KMS-11 (cell line): Measurements from ENCODE around the gene NWD2.

ENCODE experiments used
- H2AFZ ChIP-seq: fragments of 200-600 bp; sonication (generic); 2 replicates; pipeline ENCODE4 v1.6.1; 2016; ENCODE audit warnings: antibody characterized with exemption, mixed run types, low read depth
- H3K27ac ChIP-seq: fragments of 200-600 bp; sonication (generic); 2 replicates; pipeline ENCODE4 v1.6.1; 2016; ENCODE audit warnings: mild to moderate bottlenecking, mixed run types
- H3K27me3 ChIP-seq: fragments of 200-600 bp; sonication (generic); 2 replicates; pipeline ENCODE4 v1.6.1; 2017; ENCODE audit warnings: mild to moderate bottlenecking, low read depth, mixed run types, moderate library complexity; ENCODE audit not compliant: insufficient read depth
- H3K36me3 ChIP-seq: fragments of 200-600 bp; sonication (generic); 2 replicates; pipeline ENCODE4 v1.6.1; 2017; ENCODE audit warnings: mild to moderate bottlenecking, mixed run types; ENCODE audit not compliant: insufficient read depth
- H3K4me1 ChIP-seq: fragments of 200-600 bp; sonication (generic); 2 replicates; pipeline ENCODE4 v1.6.1; 2016; ENCODE audit warnings: mild to moderate bottlenecking, low read depth, mixed run types; ENCODE audit not compliant: poor library complexity, severe bottlenecking
- H3K4me2 ChIP-seq: fragments of 200-600 bp; sonication (generic); 2 replicates; pipeline ENCODE4 v1.7.0; 2016; ENCODE audit warnings: mild to moderate bottlenecking, mixed run types
- H3K4me3 ChIP-seq: fragments of 200-600 bp; sonication (generic); IDR thresholded peaks from 2 replicates; pipeline ENCODE4 v1.6.1; 2017; ENCODE audit warnings: low read depth, low read length, mixed read lengths; ENCODE audit not compliant: insufficient read depth
- H3K79me2 ChIP-seq: fragments of 200-600 bp; sonication (generic); 2 replicates; pipeline ENCODE4 v1.6.1; 2016; ENCODE audit warnings: low read depth, mixed run types; ENCODE audit not compliant: insufficient read depth
- H3K9ac ChIP-seq: fragments of 200-600 bp; sonication (generic); 2 replicates; pipeline ENCODE4 v1.6.1; 2016; ENCODE audit warnings: mild to moderate bottlenecking, mixed run types
- H4K20me1 ChIP-seq: fragments of 200-600 bp; sonication (generic); 2 replicates; pipeline ENCODE4 v1.6.1; 2016; ENCODE audit warnings: mild to moderate bottlenecking, mixed run types; ENCODE audit not compliant: insufficient read depth
- CTCF ChIP-seq: fragments of 200-600 bp; sonication (generic); conservative IDR thresholded peaks from 2 replicates; pipeline ENCODE4 v1.6.1; 2017; ENCODE audit warnings: low read depth, mild to moderate bottlenecking, antibody characterized with exemption, low read length, moderate library complexity, mixed read lengths

The NWD2 gene

GRCh38 chr4:37326852-37327251, 82.3 kb downstream of the NWD2 start:
- no peak for TF ChIP-seq CTCF
- Histone ChIP-seq H3K9ac (no peak overlapping the region), H3K27me3 (no peaks in the 10 kb centered on the region), H4K20me1 (no peaks in the 10 kb centered on the region), H3K27ac (no peak overlapping the region), H3K4me2 (no peak overlapping the region), H3K4me1 (no peaks in the 10 kb centered on the region), H3K79me2 (no peaks in the 10 kb centered on the region), H3K4me3 (no peak overlapping the region), H3K36me3 (no peaks in the 10 kb centered on the region), H2AFZ (no peak overlapping the region)

GRCh38 chr4:37338972-37339371, 94.4 kb downstream of the NWD2 start:
- Histone ChIP-seq H3K79me2 (no peaks in the 10 kb centered on the region), H3K27me3 (no peaks in the 10 kb centered on the region), H3K27ac (no peak overlapping the region), H3K36me3 (no peaks in the 10 kb centered on the region), H3K4me1 (no peaks in the 10 kb centered on the region), H2AFZ (no peak overlapping the region), H3K9ac (no peak overlapping the region), H3K4me3 (no peak overlapping the region), H4K20me1 (no peaks in the 10 kb centered on the region), H3K4me2 (no peak overlapping the region)
- no peak for TF ChIP-seq CTCF

GRCh38 chr4:37358748-37359147, 114.2 kb downstream of the NWD2 start:
- H3K27ac ChIP-seq: no peak overlapping the region
- H3K27me3 ChIP-seq: no peaks in the 10 kb centered on the region
- H3K4me2 ChIP-seq: no peak overlapping the region
- no peak overlapping the region for H3K4me3 ChIP-seq
- no peaks in the 10 kb centered on the region for H3K36me3 ChIP-seq
- H3K4me1 ChIP-seq: no peaks in the 10 kb centered on the region
- H2AFZ ChIP-seq: no peak overlapping the region
- no peaks in the 10 kb centered on the region for H4K20me1 ChIP-seq
- no peaks in the 10 kb centered on the region for H3K79me2 ChIP-seq
- H3K9ac ChIP-seq: no peak overlapping the region
- no peak for TF ChIP-seq CTCF

GRCh38 chr4:37359261-37359660, 114.7 kb downstream of the NWD2 start:
- Histone ChIP-seq H4K20me1 (no peaks in the 10 kb centered on the region), H3K27me3 (no peaks in the 10 kb centered on the region), H3K4me1 (no peaks in the 10 kb centered on the region), H2AFZ (no peak overlapping the region), H3K79me2 (no peaks in the 10 kb centered on the region), H3K36me3 (no peaks in the 10 kb centered on the region), H3K4me3 (no peak overlapping the region), H3K27ac (no peak overlapping the region), H3K9ac (no peak overlapping the region), H3K4me2 (no peak overlapping the region)
- TF ChIP-seq CTCF: no peak

GRCh38 chr4:37365888-37366287, 121.3 kb downstream of the NWD2 start:
- no peaks in the 10 kb centered on the region for H4K20me1 ChIP-seq
- no peak overlapping the region for H3K4me3 ChIP-seq
- no peaks in the 10 kb centered on the region for H3K27me3 ChIP-seq
- H3K9ac ChIP-seq: no peak overlapping the region
- TF ChIP-seq CTCF: no peak
- H2AFZ ChIP-seq: no peak overlapping the region
- no peak overlapping the region for H3K4me2 ChIP-seq
- H3K79me2 ChIP-seq: no peaks in the 10 kb centered on the region
- no peaks in the 10 kb centered on the region for H3K36me3 ChIP-seq
- no peaks in the 10 kb centered on the region for H3K4me1 ChIP-seq
- H3K27ac ChIP-seq: no peak overlapping the region
